HUES64 (cell line): ENCODE results near the gene CC2D2A.

Source experiments
- H3K27ac ChIP-seq: 2 replicates; pipeline ENCODE4 v1.7.0; 2013; ENCODE audit warnings: low read depth, low read length, inconsistent platforms
- H3K27me3 ChIP-seq: 2 replicates; pipeline ENCODE4 v1.6.1; 2013; ENCODE audit warnings: mild to moderate bottlenecking, low read length; ENCODE audit not compliant: insufficient read depth
- H3K36me3 ChIP-seq: 2 replicates; pipeline ENCODE4 v1.6.1; 2013; ENCODE audit warnings: mild to moderate bottlenecking, low read length; ENCODE audit not compliant: insufficient read depth
- H3K4me1 ChIP-seq: 2 replicates; pipeline ENCODE4 v1.6.1; 2013; ENCODE audit warnings: mild to moderate bottlenecking, low read length, moderate library complexity; ENCODE audit not compliant: insufficient read depth
- H3K4me3 ChIP-seq: 2 replicates; pipeline ENCODE4 v1.5.1; 2013; ENCODE audit warnings: mild to moderate bottlenecking, low read length, moderate library complexity
- H3K9ac ChIP-seq: 2 replicates; pipeline ENCODE4 v1.6.1; 2013; ENCODE audit warnings: mild to moderate bottlenecking, low read depth, low read length
- H3K9me3 ChIP-seq: 2 replicates; pipeline ENCODE4 v1.6.1; 2013; ENCODE audit warnings: low read depth, low read length; ENCODE audit not compliant: insufficient read depth
- WGBS: fragments of 150-250, 120-280 bp; methylation state at CpG from one replicate; pipeline ENCODE4 v1.1.7; 2013; ENCODE audit warnings: missing lambda C conversion rate; 5-methylcytosine and 5-hydroxymethylcytosine counted together

CC2D2A gene

GRCh38 chr4:15562114-15562513 lies 92.4 kb downstream of the CC2D2A start:
- H3K9me3 ChIP-seq = no peaks in the 10 kb centered on the region
- no peaks in the 10 kb centered on the region for H3K4me1 ChIP-seq
- no peaks in the 10 kb centered on the region for H3K27me3 ChIP-seq
- H3K27ac ChIP-seq = no peak overlapping the region
- H3K36me3 ChIP-seq = peaks cover 3% of the 10 kb centered on the region
- H3K4me3 ChIP-seq = no peak overlapping the region
- WGBS = 89% methylated on average over 3 of the region's 3 CpGs
- H3K9ac ChIP-seq = no peak overlapping the region

- H3K27me3 ChIP-seq = no peaks in the 10 kb centered on the region
- H3K4me1 ChIP-seq = no peaks in the 10 kb centered on the region
- H3K27ac ChIP-seq = no peak overlapping the region
- no peaks in the 10 kb centered on the region for H3K9me3 ChIP-seq
- no peak overlapping the region for H3K9ac ChIP-seq
- H3K4me3 ChIP-seq = no peak overlapping the region
- H3K36me3 ChIP-seq = peaks cover 2% of the 10 kb centered on the region; the same call in 1 of the 2 replicates
Measured at GRCh38 chr4:15562623-15563022, 92.9 kb downstream of the CC2D2A start.

DNA sequence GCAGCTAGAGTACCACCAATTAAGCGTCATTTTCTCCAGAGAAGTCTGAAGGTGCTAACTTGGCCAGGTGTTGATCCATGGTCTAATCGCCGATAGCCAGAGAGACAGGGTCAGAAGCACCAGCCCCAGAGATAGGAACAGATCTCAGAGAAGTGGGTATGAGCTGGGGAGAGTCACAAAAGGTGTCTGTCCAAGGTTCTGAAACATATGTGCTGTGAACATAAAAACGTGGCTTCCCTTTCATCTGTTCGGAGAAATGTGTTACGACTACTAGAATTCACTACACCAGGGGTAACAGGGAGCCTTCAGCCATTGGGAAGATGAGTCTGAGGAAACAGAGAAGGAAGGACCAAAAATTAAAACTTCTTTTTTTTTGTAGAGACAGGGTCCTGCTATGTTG lies 94.2 kb downstream of the CC2D2A start:
- no peaks in the 10 kb centered on the region for H3K4me1 ChIP-seq
- H3K9me3 ChIP-seq = no peaks in the 10 kb centered on the region
- H3K4me3 ChIP-seq = no peak overlapping the region
- no peaks in the 10 kb centered on the region for H3K27me3 ChIP-seq
- WGBS = 81% methylated on average over 6 of the region's 6 CpGs
- no peak overlapping the region for H3K9ac ChIP-seq
- H3K27ac ChIP-seq = no peak overlapping the region
- H3K36me3 ChIP-seq = peaks cover 11% of the 10 kb centered on the region; the same call in 1 of the 2 replicates

GRCh38 chr4:15568821-15569220 lies 99.1 kb downstream of the CC2D2A start:
- no peaks in the 10 kb centered on the region for H3K4me1 ChIP-seq
- no peak overlapping the region for H3K4me3 ChIP-seq
- H3K36me3 ChIP-seq = peaks cover 18% of the 10 kb centered on the region
- no peak overlapping the region for H3K9ac ChIP-seq
- no peaks in the 10 kb centered on the region for H3K27me3 ChIP-seq
- no peaks in the 10 kb centered on the region for H3K9me3 ChIP-seq
- no peak overlapping the region for H3K27ac ChIP-seq

DNA sequence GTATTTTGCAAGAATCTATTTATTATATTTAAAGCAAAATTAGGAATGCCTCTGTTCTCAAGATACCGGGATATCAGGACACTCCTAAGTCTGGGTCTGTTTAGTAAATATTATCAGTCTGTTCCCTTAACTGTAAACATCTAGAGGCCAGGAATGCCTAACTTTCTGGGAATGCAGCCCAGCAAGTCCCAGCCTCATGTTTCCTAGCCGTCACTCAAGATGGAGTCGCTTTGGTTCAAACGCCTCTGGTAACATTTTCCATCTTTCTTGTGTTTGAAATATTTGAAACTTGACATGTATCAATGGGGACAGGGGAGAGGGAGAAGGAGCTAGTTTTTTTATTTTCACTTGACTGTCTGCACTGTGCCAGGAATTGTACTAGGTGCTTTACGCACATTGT lies 100.1 kb downstream of the CC2D2A start:
- Histone ChIP-seq H3K27me3 (no peaks in the 10 kb centered on the region), H3K9me3 (no peaks in the 10 kb centered on the region), H3K36me3 (peaks cover 18% of the 10 kb centered on the region), H3K4me3 (no peak overlapping the region), H3K27ac (no peak overlapping the region), H3K4me1 (no peaks in the 10 kb centered on the region), H3K9ac (no peak overlapping the region)
- WGBS = 98% methylated on average over 4 of the region's 5 CpGs

- no peaks in the 10 kb centered on the region for H3K36me3 ChIP-seq
- H3K4me1 ChIP-seq = no peaks in the 10 kb centered on the region
- no peaks in the 10 kb centered on the region for H3K9me3 ChIP-seq
- no peaks in the 10 kb centered on the region for H3K27me3 ChIP-seq
- no peak overlapping the region for H3K27ac ChIP-seq
- no peak overlapping the region for H3K9ac ChIP-seq
- WGBS = 90% methylated on average over 2 of the region's 2 CpGs
- no peak overlapping the region for H3K4me3 ChIP-seq
Measured at GRCh38 chr4:15575966-15576365, 106.3 kb downstream of the CC2D2A start.

GRCh38 chr4:15577508-15577907 lies 107.8 kb downstream of the CC2D2A start:
- no peaks in the 10 kb centered on the region for H3K36me3 ChIP-seq
- no peaks in the 10 kb centered on the region for H3K4me1 ChIP-seq
- no peak overlapping the region for H3K9ac ChIP-seq
- no peaks in the 10 kb centered on the region for H3K9me3 ChIP-seq
- no peak overlapping the region for H3K27ac ChIP-seq
- no peaks in the 10 kb centered on the region for H3K27me3 ChIP-seq
- H3K4me3 ChIP-seq = no peak overlapping the region

- Histone ChIP-seq H3K36me3 (peaks cover 10% of the 10 kb centered on the region), H3K27me3 (no peaks in the 10 kb centered on the region), H3K9ac (no peak overlapping the region), H3K4me1 (no peaks in the 10 kb centered on the region), H3K9me3 (peaks cover 12% of the 10 kb centered on the region), H3K27ac (no peak overlapping the region), H3K4me3 (no peak overlapping the region)
- WGBS = 93% methylated on average over 1 of the region's 1 CpG
Measured at GRCh38 chr4:15584785-15585184, 115.1 kb downstream of the CC2D2A start.

- H3K9ac ChIP-seq = no peak overlapping the region
- no peak overlapping the region for H3K4me3 ChIP-seq
- no peaks in the 10 kb centered on the region for H3K4me1 ChIP-seq
- H3K36me3 ChIP-seq = peaks cover 10% of the 10 kb centered on the region
- WGBS = 95% methylated on average over 1 of the region's 2 CpGs
- H3K9me3 ChIP-seq = peaks cover 12% of the 10 kb centered on the region
- no peaks in the 10 kb centered on the region for H3K27me3 ChIP-seq
- H3K27ac ChIP-seq = no peak overlapping the region
Measured at GRCh38 chr4:15585331-15585730, 115.6 kb downstream of the CC2D2A start.

GRCh38 chr4:15586066-15586465 lies 116.4 kb downstream of the CC2D2A start:
- H3K4me1 ChIP-seq = no peaks in the 10 kb centered on the region
- H3K9ac ChIP-seq = no peak overlapping the region
- peaks cover 12% of the 10 kb centered on the region for H3K9me3 ChIP-seq
- no peak overlapping the region for H3K27ac ChIP-seq
- H3K27me3 ChIP-seq = no peaks in the 10 kb centered on the region
- 92% methylated on average over 1 of the region's 1 CpG for WGBS
- H3K4me3 ChIP-seq = no peak overlapping the region
- peaks cover 10% of the 10 kb centered on the region for H3K36me3 ChIP-seq

GRCh38 chr4:15587649-15588048 lies 118.0 kb downstream of the CC2D2A start:
- 67% methylated on average over 3 of the region's 3 CpGs for WGBS
- no peak overlapping the region for H3K4me3 ChIP-seq
- H3K36me3 ChIP-seq = peaks cover 10% of the 10 kb centered on the region
- H3K27ac ChIP-seq = no peak overlapping the region
- no peak overlapping the region for H3K9ac ChIP-seq
- H3K9me3 ChIP-seq = peaks cover 12% of the 10 kb centered on the region
- H3K4me1 ChIP-seq = no peaks in the 10 kb centered on the region
- H3K27me3 ChIP-seq = no peaks in the 10 kb centered on the region

- Histone ChIP-seq H3K9ac (no peak overlapping the region), H3K9me3 (no peaks in the 10 kb centered on the region)
- 93% methylated on average over 3 of the region's 3 CpGs for WGBS
Measured at GRCh38 chr4:15592799-15593198, 123.1 kb downstream of the CC2D2A start.

More at GRCh38 chr4:15592799-15593198, 123.1 kb downstream of the CC2D2A start:
- H3K27me3 ChIP-seq = no peaks in the 10 kb centered on the region
- H3K27ac ChIP-seq = no peak overlapping the region
- no peaks in the 10 kb centered on the region for H3K4me1 ChIP-seq
- 0 out of 2 replicates have a peak, but pooled peaks cover under 1% of the 10 kb centered on the region for H3K36me3 ChIP-seq
- no peak overlapping the region for H3K4me3 ChIP-seq
